Pulmonary artery endothelial cell (primary cell): Measurements from ENCODE around the gene GJD2. TPM values are rescaled to one million over a fixed set of nuclear protein-coding genes. Genes with fewer than 3 reads are reported as not detected.

Experiments used
- DNase-seq: peaks from one replicate; pipeline ENCODE4 v3.0.0-alpha.2; 2011; ENCODE audit warnings: low read depth, low spot score
- total RNA-seq: library from RNA; depleted of rRNA; stranded (reverse); fragments of >200 nt; gene quantifications from 2 replicates; pipeline ENCODE4 v1.2.3, GENCODE V29; 2014

The GJD2 gene
- total RNA-seq, 1 donor from 2014 or later = not detected

GRCh38 chr15:34724481-34724880, 30.3 kb downstream of the GJD2 start:
- no peak for DNase-seq

DNA sequence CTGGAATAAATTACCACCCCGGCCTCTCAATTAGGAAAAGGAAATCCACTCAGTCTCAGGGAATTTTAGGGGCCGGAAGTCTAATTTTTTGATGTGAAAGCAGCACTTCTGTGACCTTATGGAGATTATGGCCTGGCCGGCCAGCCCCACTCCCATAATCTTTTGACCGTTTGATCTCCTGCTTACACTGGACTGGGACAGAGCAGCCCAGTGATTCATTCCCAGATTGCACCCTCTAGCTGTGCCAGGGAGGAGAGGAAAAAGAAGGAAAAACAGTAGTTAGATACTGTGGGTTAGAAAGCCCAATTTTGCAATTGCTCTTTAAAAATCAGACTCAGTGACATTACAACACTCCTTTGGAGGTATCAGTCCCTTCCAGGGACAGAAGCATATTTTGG, 32.4 kb downstream of the GJD2 start:
- no peak for DNase-seq

GRCh38 chr15:34721802-34722438, 32.9 kb downstream of the GJD2 start:
- DNase-seq = no peak

GRCh38 chr15:34721157-34721801, 33.5 kb downstream of the GJD2 start:
- DNase-seq = no peak

DNA sequence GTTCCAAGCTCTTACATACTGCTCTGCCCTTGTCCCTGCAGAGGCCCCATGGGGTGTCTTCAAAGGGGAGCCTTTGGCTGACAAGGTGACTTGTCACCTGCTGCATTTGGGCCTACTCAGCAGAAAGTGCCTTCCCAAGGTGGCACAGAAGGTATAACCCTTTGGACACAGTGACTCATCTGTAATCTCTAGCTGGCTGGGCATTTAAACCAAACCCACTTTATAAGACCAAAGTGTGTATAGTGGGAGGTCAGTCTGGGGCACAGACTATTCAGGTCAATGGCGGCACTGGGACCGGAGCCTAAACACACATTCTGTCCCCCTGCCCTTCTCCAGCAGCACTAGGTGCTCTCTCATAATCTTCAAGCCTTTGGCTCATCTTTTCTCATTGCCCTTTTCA, 35.1 kb downstream of the GJD2 start:
- DNase-seq = no peak

DNA sequence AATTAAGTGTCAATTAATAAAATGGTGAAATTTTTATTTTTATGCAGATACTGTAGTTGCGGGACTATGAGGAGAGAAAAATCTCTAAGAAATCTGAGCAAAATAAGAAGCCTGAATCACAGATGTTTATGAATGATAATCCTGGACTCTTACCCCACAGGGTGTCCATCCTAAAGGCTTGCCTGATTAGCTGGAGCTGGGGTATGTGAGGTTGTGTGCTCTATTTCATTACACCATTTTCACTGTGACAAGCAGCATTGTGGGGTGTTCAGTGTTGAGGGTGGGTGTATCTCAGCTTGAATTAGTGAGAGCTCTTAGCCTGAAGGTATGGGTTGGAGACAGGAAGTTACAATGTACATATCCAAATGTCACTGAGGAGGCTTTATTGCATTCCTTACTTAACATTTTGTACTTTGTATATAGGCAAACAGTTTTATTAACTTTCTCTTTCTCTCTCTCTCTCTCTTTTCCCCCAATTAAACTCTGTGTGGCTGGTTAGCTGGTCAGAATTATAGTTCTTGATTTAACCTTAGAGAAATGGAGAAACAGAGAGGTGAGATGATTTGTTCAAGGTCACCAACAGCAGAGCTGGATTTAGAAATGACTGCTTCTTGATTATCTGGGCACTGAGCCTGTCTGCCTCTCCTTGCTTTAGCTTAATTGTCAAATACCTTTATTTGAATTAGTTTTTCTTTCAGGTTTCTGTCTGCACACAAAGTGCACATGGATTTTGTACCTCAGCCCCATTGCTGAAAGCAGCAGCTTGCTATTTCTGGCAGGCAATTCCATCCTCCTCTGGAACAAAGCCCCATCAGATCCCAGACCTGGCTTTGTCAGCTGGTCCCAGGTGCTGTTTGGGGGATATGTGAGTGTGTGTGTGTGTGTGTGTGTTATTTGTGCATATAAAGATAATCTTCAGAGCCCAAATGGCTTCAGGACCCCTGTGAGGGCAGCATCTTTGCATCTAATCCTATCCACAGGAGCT, 35.8 kb downstream of the GJD2 start:
- DNase-seq = no peak

GRCh38 chr15:34717729-34718128, 37.1 kb downstream of the GJD2 start:
- DNase-seq = no peak

GRCh38 chr15:34716111-34716510, 38.7 kb downstream of the GJD2 start:
- DNase-seq = no peak

DNA sequence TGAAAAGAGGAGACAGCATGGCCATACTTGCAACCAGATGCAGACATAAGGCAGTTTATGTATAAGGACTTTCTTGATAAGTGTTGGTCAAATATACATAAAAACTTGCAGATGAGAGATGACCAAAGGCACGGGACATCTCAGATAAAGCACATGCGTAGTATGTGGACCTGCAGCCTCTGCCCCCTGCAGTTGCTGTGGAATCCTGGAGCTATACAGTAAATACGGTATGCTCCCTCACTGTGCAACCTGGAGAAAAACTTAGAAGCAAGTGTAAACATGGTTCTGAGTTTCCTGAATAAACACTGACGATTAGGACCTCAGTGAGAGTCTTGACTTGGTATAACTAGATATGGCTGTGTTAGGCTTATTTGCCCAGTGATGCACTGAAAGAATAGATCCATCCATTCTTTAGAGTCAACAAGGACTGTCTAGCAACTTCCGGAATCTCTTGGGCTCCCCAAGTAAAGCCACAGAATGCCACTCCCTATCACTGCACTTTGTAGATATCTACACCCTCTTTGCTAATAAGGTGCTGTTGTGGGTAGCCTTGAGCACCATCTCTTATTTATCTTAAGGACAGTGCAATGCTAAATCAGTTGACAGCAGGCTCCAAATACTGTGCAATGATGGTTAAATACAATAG, 40.2 kb downstream of the GJD2 start:
- no peak for DNase-seq

DNA sequence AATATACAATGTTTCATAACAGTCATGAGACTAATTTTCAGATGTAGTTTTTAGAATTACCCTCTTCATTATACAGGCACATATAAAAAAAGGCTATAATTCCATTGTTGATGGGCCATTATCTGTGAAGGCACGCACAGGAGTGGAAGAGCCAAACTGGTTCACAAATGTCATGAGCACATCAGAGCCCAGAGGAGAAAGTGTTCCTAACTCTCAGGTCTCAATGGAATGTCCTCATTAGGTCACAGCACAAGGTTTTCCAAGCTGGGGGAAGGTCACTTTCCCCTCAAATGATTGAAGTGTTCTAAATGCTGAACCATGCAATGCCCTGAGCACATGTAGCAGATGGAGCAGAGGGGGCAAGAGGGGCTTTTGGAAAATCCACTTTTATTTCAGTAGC, 41.2 kb downstream of the GJD2 start:
- no peak for DNase-seq

- DNase-seq = no peak
Observed at GRCh38 chr15:34709866-34710265, 44.9 kb downstream of the GJD2 start.

GRCh38 chr15:34708422-34708821, 46.4 kb downstream of the GJD2 start:
- DNase-seq = no peak

DNA sequence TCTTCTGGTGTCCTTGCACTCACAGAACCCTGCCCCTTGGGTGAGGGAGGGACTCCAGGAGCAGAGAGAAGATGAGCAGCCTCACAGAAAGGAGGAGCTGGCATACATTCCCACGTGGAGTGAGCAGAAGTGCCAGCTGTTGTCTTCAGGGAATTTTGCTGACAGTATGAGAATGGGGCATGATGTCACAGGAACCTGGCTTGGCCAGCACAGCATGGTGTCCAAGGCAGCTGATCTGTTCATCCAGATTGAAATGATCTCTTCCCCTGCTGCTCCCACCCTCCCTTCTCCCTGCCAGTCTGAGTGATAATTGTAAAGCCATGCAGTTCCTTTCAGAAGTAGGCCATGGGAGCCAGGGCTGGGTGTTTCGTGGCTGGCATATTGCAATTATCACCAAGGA, 53.3 kb downstream of the GJD2 start:
- no peak for DNase-seq

Other genes with a start within 250 kb of the GJD2 start
- gene GOLGA8B, start 171.3 kb downstream of the GJD2 start, total RNA-seq = 11.2 and 14.6 TPM in 2 replicates
- gene ACTC1, start 40.6 kb upstream of the GJD2 start, total RNA-seq = not detected in 2 replicates
- 23.8 and 31.0 TPM in 2 replicates for gene AQR, start 214.7 kb upstream of the GJD2 start, total RNA-seq
- gene ZNF770, start 233.3 kb upstream of the GJD2 start, total RNA-seq = 36.9 and 40.7 TPM in 2 replicates